Activated CD4-positive, CD25-positive, alpha-beta regulatory T cell treated with anti-CD3 and anti-CD28 coated beads, Interleukin-2, amount 50 U/mL, for 72 hours (primary cell): ENCODE measurements around the gene E2F1.
A peak's percentile ranks its signal among the peaks of the same experiment; 100 is the strongest.

ENCODE experiments used
- DNase-seq: peaks from one replicate; pipeline ENCODE4 v3.0.0; 2021

Gene E2F1

GRCh38 chr20:33687370-33687915 lies 1.3 kb upstream of the E2F1 start:
- DNase-seq, result no peak

- DNase-seq, result no peak
Measured at GRCh38 chr20:33686984-33687366, 790 bp upstream of the E2F1 start.

- DNase-seq, result peak; percentile 65
Measured at GRCh38 chr20:33685328-33686099, 671 bp downstream of the E2F1 start.

GRCh38 chr20:33684533-33685327 lies 1.5 kb downstream of the E2F1 start:
- DNase-seq, result no peak

- DNase-seq, result no peak
Measured at GRCh38 chr20:33681728-33682353, 4.3 kb downstream of the E2F1 start.

- no peak for DNase-seq
Measured at GRCh38 chr20:33681288-33681687, 4.9 kb downstream of the E2F1 start.

GRCh38 chr20:33680686-33681085 lies 5.5 kb downstream of the E2F1 start:
- no peak for DNase-seq

GRCh38 chr20:33679758-33680485 lies 6.3 kb downstream of the E2F1 start:
- DNase-seq, result peak; percentile 43

GRCh38 chr20:33677991-33678702 lies 8.0 kb downstream of the E2F1 start:
- no peak for DNase-seq

- DNase-seq, result no peak
Measured at GRCh38 chr20:33676652-33677645, 9.2 kb downstream of the E2F1 start.

- no peak for DNase-seq
Measured at GRCh38 chr20:33676121-33676520, 10.1 kb downstream of the E2F1 start.

GRCh38 chr20:33675136-33675959 lies 10.8 kb downstream of the E2F1 start:
- DNase-seq, result no peak

- DNase-seq, result peak; percentile 78
Measured at GRCh38 chr20:33674294-33675135, 11.7 kb downstream of the E2F1 start, which contains the start of gene NECAB3. Gene NECAB3, minus strand, starts transcription at chr20:33674428. Its CDS starts 76 bp downstream, at chr20:33674352.

GRCh38 chr20:33673410-33674293 lies 12.5 kb downstream of the E2F1 start:
- no peak for DNase-seq

- DNase-seq, result no peak
Measured at GRCh38 chr20:33673114-33673409, 13.1 kb downstream of the E2F1 start.

GRCh38 chr20:33672426-33673113 lies 13.6 kb downstream of the E2F1 start:
- DNase-seq, result no peak

GRCh38 chr20:33671573-33672288 lies 14.5 kb downstream of the E2F1 start:
- DNase-seq, result no peak
